Skeletal muscle satellite cell (primary cell): ENCODE measurements around the gene NEFH.
A peak's percentile ranks its signal among the peaks of the same experiment; 100 is the strongest.
"Not testable (repeated sequence)": the region's sequence is repeated elsewhere in the genome, so short reads cannot be mapped to it uniquely, and the experiment has no call there.

Experiments used
- H3K27me3 ChIP-seq: 2 replicates; pipeline ENCODE4 v1.7.0; 2013; ENCODE audit warnings: low read length; ENCODE audit not compliant: control insufficient read depth, insufficient read depth
- H3K36me3 ChIP-seq: 2 replicates; pipeline ENCODE4 v1.7.0; 2013; ENCODE audit warnings: mild to moderate bottlenecking, control low read depth, low read length; ENCODE audit not compliant: insufficient read depth
- H3K4me1 ChIP-seq: 2 replicates; pipeline ENCODE4 v1.7.0; 2013; ENCODE audit warnings: low read length; ENCODE audit not compliant: control insufficient read depth, insufficient read depth
- H3K4me2 ChIP-seq: 2 replicates; pipeline ENCODE4 v1.7.0; 2013; ENCODE audit warnings: mild to moderate bottlenecking, low read length
- H3K4me3 ChIP-seq: 2 replicates; pipeline ENCODE4 v1.7.0; 2013; ENCODE audit warnings: low read length
- H3K9ac ChIP-seq: 2 replicates; pipeline ENCODE4 v1.7.0; 2013; ENCODE audit warnings: mild to moderate bottlenecking, low read depth, low read length, moderate library complexity
- H3K9me3 ChIP-seq: replicated peaks from 2 replicates; pipeline ENCODE4 v1.7.0; 2013; ENCODE audit warnings: mild to moderate bottlenecking, control low read depth, low read length

The NEFH gene

DNA sequence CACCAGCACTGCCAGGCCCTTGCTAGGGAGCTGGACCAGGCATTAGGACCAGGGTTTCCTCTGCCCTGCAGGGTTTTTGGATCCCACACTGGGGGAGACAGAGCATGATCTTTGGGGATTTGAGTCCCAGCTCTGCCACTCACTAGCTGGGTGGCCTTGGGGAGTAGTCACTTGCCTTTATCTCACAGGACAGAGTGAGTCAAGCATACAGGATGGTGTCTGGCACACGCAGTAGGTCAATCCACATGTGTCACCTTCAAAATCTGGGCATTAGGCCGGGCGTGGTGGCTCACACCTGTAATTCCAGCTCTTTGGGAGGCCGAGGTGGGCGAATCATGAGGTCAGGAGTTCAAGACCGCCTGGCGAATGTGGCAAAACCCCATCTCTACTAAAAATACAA lies 2.7 kb downstream of the NEFH start:
- Histone ChIP-seq H3K9me3 (no peaks in the 10 kb centered on the region), H3K27me3 (peaks cover 48% of the 10 kb centered on the region), H3K4me2 (no peak overlapping the region), H3K9ac (no peak overlapping the region), H3K36me3 (no peaks in the 10 kb centered on the region), H3K4me3 (no peak overlapping the region), H3K4me1 (peaks cover 20% of the 10 kb centered on the region)

DNA sequence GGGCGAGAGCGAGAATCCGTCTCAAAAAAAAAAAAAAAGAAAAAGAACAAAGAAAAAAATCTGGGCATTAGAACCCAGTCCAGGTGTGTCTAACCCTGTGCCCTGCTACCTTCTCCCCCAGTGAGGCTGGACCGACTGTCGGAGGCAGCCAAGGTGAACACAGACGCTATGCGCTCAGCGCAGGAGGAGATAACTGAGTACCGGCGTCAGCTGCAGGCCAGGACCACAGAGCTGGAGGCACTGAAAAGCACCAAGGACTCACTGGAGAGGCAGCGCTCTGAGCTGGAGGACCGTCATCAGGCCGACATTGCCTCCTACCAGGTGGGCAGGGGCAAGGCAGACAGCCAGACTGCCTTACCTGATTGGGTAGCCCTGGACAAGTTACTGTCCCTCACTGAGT lies 3.2 kb downstream of the NEFH start:
- peaks cover 43% of the 10 kb centered on the region for H3K27me3 ChIP-seq
- H3K9me3 ChIP-seq = no peaks in the 10 kb centered on the region
- H3K36me3 ChIP-seq = no peaks in the 10 kb centered on the region
- H3K4me1 ChIP-seq = peaks cover 20% of the 10 kb centered on the region
- H3K9ac ChIP-seq = no peak overlapping the region
- H3K4me3 ChIP-seq = no peak overlapping the region
- no peak overlapping the region for H3K4me2 ChIP-seq

DNA sequence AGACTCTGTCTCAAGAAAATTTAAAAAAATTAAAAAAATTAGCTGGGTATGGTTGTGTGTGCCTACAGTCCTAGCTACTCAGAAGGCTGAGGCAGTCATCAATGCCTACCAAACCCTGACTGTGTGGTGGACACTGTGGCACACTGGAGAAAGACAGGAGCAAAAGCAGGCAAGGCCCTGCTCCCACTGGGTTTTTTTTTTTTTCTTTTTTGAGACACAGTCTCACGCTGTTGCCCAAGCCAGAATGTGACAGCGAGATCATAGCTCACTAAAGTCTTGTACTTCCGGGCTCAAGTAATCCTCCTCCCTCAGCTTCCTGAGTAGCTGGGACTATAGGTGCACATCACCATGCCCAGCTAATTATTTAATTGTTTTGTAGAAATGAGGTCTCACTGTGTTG lies 4.6 kb downstream of the NEFH start:
- H3K4me1 ChIP-seq = peaks cover 20% of the 10 kb centered on the region
- no peaks in the 10 kb centered on the region for H3K36me3 ChIP-seq
- no peak overlapping the region for H3K4me3 ChIP-seq
- H3K9me3 ChIP-seq = no peaks in the 10 kb centered on the region
- H3K4me2 ChIP-seq = no peak overlapping the region
- peaks cover 29% of the 10 kb centered on the region for H3K27me3 ChIP-seq
- no peak overlapping the region for H3K9ac ChIP-seq

DNA sequence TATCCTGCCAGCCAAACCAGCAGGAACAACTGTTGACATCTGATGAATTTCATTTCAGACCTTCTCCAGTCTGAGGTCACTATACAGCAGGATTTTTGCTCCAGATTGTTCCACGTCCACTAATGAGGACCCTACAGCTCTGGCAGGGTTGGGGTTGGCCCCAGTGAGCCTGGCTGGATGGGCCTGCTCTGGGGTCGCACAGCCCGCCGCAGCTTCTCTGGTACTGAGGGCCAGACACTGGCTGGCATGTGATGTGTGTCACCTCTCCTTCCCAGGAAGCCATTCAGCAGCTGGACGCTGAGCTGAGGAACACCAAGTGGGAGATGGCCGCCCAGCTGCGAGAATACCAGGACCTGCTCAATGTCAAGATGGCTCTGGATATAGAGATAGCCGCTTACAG lies 5.4 kb downstream of the NEFH start:
- H3K9ac ChIP-seq = no peak overlapping the region
- no peaks in the 10 kb centered on the region for H3K9me3 ChIP-seq
- no peak overlapping the region for H3K4me2 ChIP-seq
- peaks cover 14% of the 10 kb centered on the region for H3K4me1 ChIP-seq
- peaks cover 21% of the 10 kb centered on the region for H3K27me3 ChIP-seq
- H3K4me3 ChIP-seq = no peak overlapping the region
- no peaks in the 10 kb centered on the region for H3K36me3 ChIP-seq

DNA sequence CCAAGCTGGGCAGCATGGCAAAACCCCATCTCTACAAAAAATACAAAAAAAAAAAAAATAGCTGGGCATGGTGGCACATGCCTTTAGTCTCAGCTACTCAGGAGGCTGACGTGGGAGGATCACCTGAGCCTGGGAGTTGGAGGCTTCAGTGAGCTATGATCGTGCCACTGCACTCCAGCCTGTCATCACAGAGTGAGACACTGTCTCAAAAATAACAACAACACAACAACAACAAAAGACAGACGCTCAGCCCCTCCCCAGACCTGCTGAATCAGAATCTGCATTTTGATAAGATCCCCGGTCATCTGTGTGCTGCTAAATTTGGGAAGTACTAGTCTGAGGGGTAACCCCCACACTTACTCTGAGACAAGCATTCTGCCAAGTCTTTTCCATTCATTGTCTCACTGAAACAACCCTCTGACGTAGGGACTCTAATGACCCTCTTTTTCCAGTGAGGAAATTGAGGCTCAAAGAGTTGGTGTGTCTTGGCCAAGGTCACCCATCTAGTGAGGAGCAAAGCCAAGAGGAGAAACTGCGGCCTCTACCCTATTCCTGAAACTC lies 7.5 kb downstream of the NEFH start:
- no peak overlapping the region for H3K9ac ChIP-seq
- no peaks in the 10 kb centered on the region for H3K36me3 ChIP-seq
- H3K27me3 ChIP-seq = peaks cover 3% of the 10 kb centered on the region
- H3K9me3 ChIP-seq = no peaks in the 10 kb centered on the region
- H3K4me1 ChIP-seq = no peaks in the 10 kb centered on the region
- no peak overlapping the region for H3K4me2 ChIP-seq
- H3K4me3 ChIP-seq = no peak overlapping the region

DNA sequence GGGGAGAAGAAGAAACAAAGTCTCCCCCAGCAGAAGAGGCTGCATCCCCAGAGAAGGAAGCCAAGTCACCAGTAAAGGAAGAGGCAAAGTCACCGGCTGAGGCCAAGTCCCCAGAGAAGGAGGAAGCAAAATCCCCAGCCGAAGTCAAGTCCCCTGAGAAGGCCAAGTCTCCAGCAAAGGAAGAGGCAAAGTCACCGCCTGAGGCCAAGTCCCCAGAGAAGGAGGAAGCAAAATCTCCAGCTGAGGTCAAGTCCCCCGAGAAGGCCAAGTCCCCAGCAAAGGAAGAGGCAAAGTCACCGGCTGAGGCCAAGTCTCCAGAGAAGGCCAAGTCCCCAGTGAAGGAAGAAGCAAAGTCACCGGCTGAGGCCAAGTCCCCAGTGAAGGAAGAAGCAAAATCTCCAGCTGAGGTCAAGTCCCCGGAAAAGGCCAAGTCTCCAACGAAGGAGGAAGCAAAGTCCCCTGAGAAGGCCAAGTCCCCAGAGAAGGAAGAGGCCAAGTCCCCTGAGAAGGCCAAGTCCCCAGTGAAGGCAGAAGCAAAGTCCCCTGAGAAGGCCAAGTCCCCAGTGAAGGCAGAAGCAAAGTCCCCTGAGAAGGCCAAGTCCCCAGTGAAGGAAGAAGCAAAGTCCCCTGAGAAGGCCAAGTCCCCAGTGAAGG lies 9.2 kb downstream of the NEFH start:
- H3K4me1 ChIP-seq, H3K9me3 ChIP-seq: not testable (repeated sequence)

DNA sequence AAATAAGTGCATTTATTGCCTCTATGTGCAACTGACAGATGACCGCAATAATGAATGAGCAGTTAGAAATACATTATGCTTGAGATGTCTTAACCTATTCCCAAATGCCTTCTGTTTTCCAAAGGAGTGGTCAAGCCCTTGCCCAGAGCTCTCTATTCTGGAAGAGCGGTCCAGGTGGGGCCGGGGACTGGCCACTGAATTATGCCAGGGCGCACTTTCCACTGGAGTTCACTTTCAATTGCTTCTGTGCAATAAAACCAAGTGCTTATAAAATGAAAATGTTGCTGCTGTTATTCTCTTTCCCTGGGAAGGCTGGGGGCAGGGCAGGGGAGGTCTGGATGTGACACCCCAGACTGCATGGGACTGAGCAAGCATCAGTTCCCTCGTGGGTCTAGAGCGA lies 11.0 kb downstream of the NEFH start:
- Histone ChIP-seq H3K36me3 (peaks cover 6% of the 10 kb centered on the region), H3K9me3 (no peaks in the 10 kb centered on the region), H3K9ac (no peak overlapping the region), H3K27me3 (no peaks in the 10 kb centered on the region), H3K4me2 (no peak overlapping the region), H3K4me1 (no peaks in the 10 kb centered on the region), H3K4me3 (no peak overlapping the region)

More for the DNA sequence above, 9.2 kb downstream of the NEFH start:
- not testable (repeated sequence) for H3K36me3 ChIP-seq, H3K9ac ChIP-seq, H3K27me3 ChIP-seq, H3K4me2 ChIP-seq, H3K4me3 ChIP-seq

DNA sequence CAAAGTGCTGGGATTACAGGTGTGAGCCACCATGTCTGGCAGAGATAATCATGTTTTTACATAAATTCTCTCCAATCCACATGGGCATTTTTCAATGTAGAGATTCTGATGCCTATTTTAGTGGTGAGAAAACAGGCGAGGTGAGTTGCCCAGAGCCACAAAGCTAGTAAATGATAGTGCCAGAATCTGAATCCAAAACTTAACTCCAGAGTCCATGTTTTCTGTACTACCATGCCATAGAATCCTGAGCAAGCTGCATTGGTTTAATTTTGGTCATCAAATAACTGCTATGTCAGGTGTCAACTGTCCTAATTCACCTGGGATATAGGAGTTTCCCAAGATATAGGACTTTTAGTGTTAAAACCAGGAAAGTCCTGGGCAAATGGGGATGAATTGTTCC lies 13.6 kb downstream of the NEFH start:
- no peaks in the 10 kb centered on the region for H3K27me3 ChIP-seq
- H3K9me3 ChIP-seq = no peaks in the 10 kb centered on the region
- no peak overlapping the region for H3K4me3 ChIP-seq
- H3K36me3 ChIP-seq = peaks cover 6% of the 10 kb centered on the region
- no peak overlapping the region for H3K9ac ChIP-seq
- H3K4me2 ChIP-seq = no peak overlapping the region
- no peaks in the 10 kb centered on the region for H3K4me1 ChIP-seq

DNA sequence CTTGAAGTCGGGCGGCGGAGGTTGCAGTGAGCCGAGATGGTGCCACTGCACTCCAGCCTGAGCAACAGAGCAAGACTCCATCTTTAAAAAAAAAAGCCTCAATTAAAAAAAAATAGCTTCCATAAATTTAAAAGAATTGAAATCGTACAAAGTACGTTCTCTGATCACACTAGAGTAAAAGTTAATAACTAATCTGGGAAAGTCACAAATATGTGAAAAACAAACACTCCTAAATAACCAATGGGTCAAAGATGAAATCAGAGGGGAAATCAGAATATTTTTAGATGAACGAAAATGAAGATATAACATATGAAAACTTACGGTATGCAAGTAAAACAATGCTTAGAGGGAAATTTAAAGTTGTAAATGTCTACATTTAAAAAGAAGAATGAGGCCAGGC lies 19.8 kb downstream of the NEFH start:
- H3K36me3 ChIP-seq = peaks cover 6% of the 10 kb centered on the region
- no peaks in the 10 kb centered on the region for H3K9me3 ChIP-seq
- no peak overlapping the region for H3K4me3 ChIP-seq
- no peaks in the 10 kb centered on the region for H3K27me3 ChIP-seq
- H3K9ac ChIP-seq = no peak overlapping the region
- peaks cover 6% of the 10 kb centered on the region for H3K4me1 ChIP-seq
- no peak overlapping the region for H3K4me2 ChIP-seq

DNA sequence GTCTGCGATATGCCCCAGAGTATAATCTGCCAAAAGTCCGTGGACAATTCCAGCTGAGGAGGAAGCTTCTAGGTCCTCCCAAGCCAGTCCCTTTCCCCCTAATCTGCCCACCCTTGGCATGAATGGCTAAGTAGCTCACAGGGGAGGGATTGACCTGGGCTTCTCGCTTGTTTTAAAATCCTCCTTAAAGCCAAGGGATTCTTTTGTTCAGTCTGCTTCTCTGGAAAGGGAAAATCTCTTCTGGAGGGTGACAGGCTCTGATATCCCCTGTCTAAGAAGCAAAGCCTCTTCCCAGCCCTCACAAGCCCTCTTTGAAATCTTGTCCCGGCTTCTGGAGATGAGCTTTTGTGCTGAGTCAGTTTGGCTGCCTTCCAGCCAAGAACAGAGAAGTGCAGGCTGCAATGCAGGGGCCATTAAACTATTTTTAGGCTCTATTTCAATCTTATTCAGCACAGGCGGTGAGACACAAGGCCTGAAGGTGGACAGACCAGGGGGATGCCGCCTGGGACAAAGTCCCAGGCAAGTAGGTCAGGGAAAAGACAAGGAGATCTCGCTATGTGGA lies 23.9 kb downstream of the NEFH start:
- no peak overlapping the region for H3K4me3 ChIP-seq
- H3K27me3 ChIP-seq = no peaks in the 10 kb centered on the region
- no peak overlapping the region for H3K4me2 ChIP-seq
- H3K9me3 ChIP-seq = no peaks in the 10 kb centered on the region
- H3K9ac ChIP-seq = peak overlapping the region; percentile 44
- peaks cover 6% of the 10 kb centered on the region for H3K4me1 ChIP-seq
- peaks cover 23% of the 10 kb centered on the region for H3K36me3 ChIP-seq

DNA sequence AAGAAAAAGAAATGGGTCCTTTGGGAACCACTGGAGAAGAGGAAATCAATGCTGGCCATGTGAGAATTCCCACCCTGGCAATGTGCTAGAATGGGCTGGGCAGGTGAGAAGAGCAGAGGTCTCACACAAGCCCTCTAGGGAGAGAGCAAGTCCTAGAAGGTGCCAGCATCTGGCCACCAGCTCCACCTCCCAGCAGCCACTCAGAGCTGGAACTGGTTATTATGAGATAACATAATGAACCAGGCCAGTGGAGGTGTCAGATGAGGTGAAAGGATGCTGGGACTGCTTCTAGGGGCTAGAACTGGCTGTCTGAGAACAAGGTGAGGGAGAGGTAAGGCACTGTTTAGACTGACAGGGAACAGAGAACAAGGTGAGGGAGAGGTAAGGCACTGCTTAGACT lies 29.3 kb downstream of the NEFH start:
- H3K9me3 ChIP-seq = no peaks in the 10 kb centered on the region
- H3K9ac ChIP-seq = no peak overlapping the region
- no peak overlapping the region for H3K4me2 ChIP-seq
- no peaks in the 10 kb centered on the region for H3K27me3 ChIP-seq
- H3K36me3 ChIP-seq = peaks cover 50% of the 10 kb centered on the region
- H3K4me1 ChIP-seq = no peaks in the 10 kb centered on the region
- H3K4me3 ChIP-seq = no peak overlapping the region

DNA sequence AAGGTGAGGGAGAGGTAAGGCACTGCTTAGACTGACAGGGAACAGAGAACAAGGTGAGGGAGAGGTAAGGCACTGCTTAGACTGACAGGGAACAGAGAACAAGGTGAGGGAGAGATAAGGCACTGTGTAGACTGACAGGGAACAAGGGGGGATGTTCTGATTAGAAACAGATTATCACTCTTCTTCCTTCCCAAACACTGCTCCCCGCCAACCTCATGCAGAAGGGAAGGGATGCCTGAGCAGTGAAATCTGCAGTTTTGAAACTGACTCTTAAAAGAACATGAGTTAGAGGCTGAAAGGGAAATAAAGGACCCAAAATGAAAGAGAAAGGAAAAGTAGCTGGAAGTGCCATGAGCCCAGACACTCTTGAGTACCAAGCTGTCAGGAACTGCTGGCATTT lies 29.8 kb downstream of the NEFH start:
- Histone ChIP-seq H3K27me3 (no peaks in the 10 kb centered on the region), H3K4me3 (no peak overlapping the region), H3K4me1 (no peaks in the 10 kb centered on the region), H3K36me3 (peaks cover 50% of the 10 kb centered on the region), H3K9ac (no peak overlapping the region), H3K4me2 (no peak overlapping the region), H3K9me3 (no peaks in the 10 kb centered on the region)
